IMR-90 (cell line): Measurements from ENCODE around the gene TAX1BP1. TPM values are rescaled to one million over a fixed set of nuclear protein-coding genes. Genes with fewer than 3 reads are reported as not detected.

ENCODE experiments used
- ATAC-seq: fragments of 200-7000 bp; cut with Tn5 transposase; 2 replicates; pipeline ENCODE4 v1.9.1; 2020; ENCODE audit warnings: low read depth, mild to moderate bottlenecking, moderate library complexity
- BruUV-seq: library from RNA; stranded (reverse); fragments of 400-500 nt; replicated peaks from 2 replicates; lab custom pipeline; 2021; lab: Mats Ljungman, UMichigan
- CTCF ChIA-PET: fragments of 300-600 bp; formaldehyde crosslinking; extraction: SDS; loops from one replicate; lab custom pipeline; 2021; ENCODE audit warnings: antibody characterized with exemption; lab: Yijun Ruan, JAX
- POLR2A ChIA-PET: fragments of 300-600 bp; sonication (Branson Sonifier 250); formaldehyde crosslinking; loops from one replicate; lab custom pipeline; 2022; ENCODE audit warnings: antibody characterized with exemption; ENCODE audit not compliant: unreplicated experiment; lab: Charles Lee
- DNase-seq: peaks from one replicate; pipeline ENCODE4 v3.0.0; 2013
- H2AFZ ChIP-seq: replicated peaks from 2 replicates; pipeline ENCODE3; 2013; ENCODE audit warnings: low read length, mild to moderate bottlenecking; ENCODE audit not compliant: poor library complexity
- H2AK5ac ChIP-seq: 2 replicates; pipeline ENCODE4 v1.6.1; 2013; ENCODE audit warnings: low read depth, low read length, inconsistent platforms
- H2AK9ac ChIP-seq: replicated peaks from 2 replicates; pipeline ENCODE3; 2013; ENCODE audit warnings: mild to moderate bottlenecking, low read depth, low read length, moderate library complexity; ENCODE audit not compliant: poor library complexity
- H2BK120ac ChIP-seq: 2 replicates; pipeline ENCODE4 v1.6.1; 2013; ENCODE audit warnings: low read depth, low read length, inconsistent platforms
- H2BK15ac ChIP-seq: 3 replicates; pipeline ENCODE4 v1.6.1; 2013; ENCODE audit warnings: low read depth, low read length, inconsistent platforms
- H2BK20ac ChIP-seq: 2 replicates; pipeline ENCODE4 v1.6.1; 2013; ENCODE audit warnings: low read depth, mild to moderate bottlenecking, inconsistent platforms, low read length, moderate library complexity
- H2BK5ac ChIP-seq: 2 replicates; pipeline ENCODE4 v1.6.1; 2013; ENCODE audit warnings: mild to moderate bottlenecking, low read depth, low read length, inconsistent platforms; ENCODE audit not compliant: poor library complexity, severe bottlenecking
- H3K14ac ChIP-seq: replicated peaks from 2 replicates; pipeline ENCODE4 v1.6.1; 2013; ENCODE audit warnings: low read depth, low read length, inconsistent platforms
- H3K18ac ChIP-seq: 2 replicates; pipeline ENCODE4 v1.6.1; 2013; ENCODE audit warnings: low read depth, low read length, control low read depth
- H3K23ac ChIP-seq: 2 replicates; pipeline ENCODE4 v1.6.1; 2013; ENCODE audit warnings: low read depth, low read length, inconsistent platforms
- H3K27ac ChIP-seq: 2 replicates; pipeline ENCODE4 v1.5.1; 2013; ENCODE audit warnings: mild to moderate bottlenecking, control low read depth, low read length; ENCODE audit not compliant: insufficient read depth
- H3K27me3 ChIP-seq: 2 replicates; pipeline ENCODE4 v1.6.1; 2013; ENCODE audit warnings: low read length; ENCODE audit not compliant: control insufficient read depth, insufficient read depth
- H3K36me3 ChIP-seq: 2 replicates; pipeline ENCODE4 v1.6.1; 2013; ENCODE audit warnings: low read length, mixed read lengths; ENCODE audit not compliant: control insufficient read depth, insufficient read depth
- H3K4ac ChIP-seq: 2 replicates; pipeline ENCODE4 v1.6.1; 2013; ENCODE audit warnings: low read depth, low read length, inconsistent platforms
- H3K4me1 ChIP-seq: 2 replicates; pipeline ENCODE4 v1.6.1; 2013; ENCODE audit warnings: low read length, mixed read lengths; ENCODE audit not compliant: control insufficient read depth, insufficient read depth
- H3K4me2 ChIP-seq: 2 replicates; pipeline ENCODE4 v1.6.1; 2013; ENCODE audit warnings: low read depth, mild to moderate bottlenecking, control low read depth, low read length, moderate library complexity
- H3K4me3 ChIP-seq: 2 replicates; pipeline ENCODE4 v1.5.1; 2013; ENCODE audit warnings: low read depth, mild to moderate bottlenecking, control low read depth, low read length, moderate library complexity; ENCODE audit not compliant: insufficient read depth
- H3K56ac ChIP-seq: 2 replicates; pipeline ENCODE4 v1.6.1; 2013; ENCODE audit warnings: low read length, inconsistent platforms; ENCODE audit not compliant: insufficient read depth; ENCODE audit errors: extremely low read depth
- H3K79me1 ChIP-seq, 2 experiments: 2 replicates each; pipeline ENCODE4 v1.6.1; 2013; ENCODE audit warnings: low read length in 2 of 2, inconsistent platforms in 1 of 2, low read depth in 1 of 2
- H3K9ac ChIP-seq: 2 replicates; pipeline ENCODE4 v1.6.1; 2013; ENCODE audit warnings: low read depth, low read length, control low read depth
- H3K9me1 ChIP-seq: 2 replicates; pipeline ENCODE4 v1.6.1; 2013; ENCODE audit warnings: low read length, inconsistent platforms; ENCODE audit not compliant: insufficient read depth
- H3K9me3 ChIP-seq: 2 replicates; pipeline ENCODE4 v1.6.1; 2013; ENCODE audit warnings: low read length; ENCODE audit not compliant: control insufficient read depth, insufficient read depth
- H4K20me1 ChIP-seq: 2 replicates; pipeline ENCODE4 v1.6.1; 2013; ENCODE audit warnings: low read length, inconsistent platforms; ENCODE audit not compliant: insufficient read depth
- H4K5ac ChIP-seq: 2 replicates; pipeline ENCODE4 v1.6.1; 2013; ENCODE audit warnings: mild to moderate bottlenecking, low read depth, low read length, control low read depth
- H4K8ac ChIP-seq, 2 experiments: 2 replicates each; pipeline ENCODE4 v1.6.1; 2013; ENCODE audit warnings: low read depth in 2 of 2, low read length in 2 of 2, control low read depth in 1 of 2, inconsistent platforms in 1 of 2
- H4K91ac ChIP-seq: 2 replicates; pipeline ENCODE4 v1.6.1; 2013; ENCODE audit warnings: low read depth, low read length, inconsistent platforms; ENCODE audit not compliant: insufficient read depth
- POLR2A ChIP-seq: IDR thresholded peaks from 2 replicates; pipeline ENCODE4 v1.6.1; 2012; ENCODE audit warnings: mild to moderate bottlenecking, low read depth, low read length
- RAD21 ChIP-seq: IDR thresholded peaks from 2 replicates; pipeline ENCODE4 v1.6.1; 2012; ENCODE audit warnings: low read length, improper control_type of control experiment
- RCOR1 ChIP-seq: IDR thresholded peaks from 2 replicates; pipeline ENCODE4 v1.6.1; 2012; ENCODE audit warnings: mild to moderate bottlenecking, low read length, improper control_type of control experiment; ENCODE audit not compliant: insufficient replicate concordance
- USF2 ChIP-seq: fragments of 150-350 bp; IDR thresholded peaks from 2 replicates; pipeline ENCODE4 v1.6.1; 2017; ENCODE audit warnings: mild to moderate bottlenecking, antibody characterized with exemption, low read length, low read depth
- WGBS, 2 experiments: methylation state at CpG; one replicate each; pipeline versions ENCODE4 v1.1.5 to v1.1.7; 2013; ENCODE audit warnings: missing lambda C conversion rate in 2 of 2; ENCODE audit not compliant: insufficient read length in 1 of 2; ENCODE audit errors: extremely low coverage in 2 of 2; 5-methylcytosine and 5-hydroxymethylcytosine counted together
- dilution Hi-C: fragments of 300-500 bp; cut with HindIII; formaldehyde crosslinking; loops from one replicate; pipeline ENCODE4 v1.14.3; 2018; ENCODE audit warnings: low sequenced_read_pairs; ENCODE audit not compliant: unreplicated experiment
- in situ Hi-C: fragments of 300-500 bp; cut with MboI; formaldehyde crosslinking; loops from 3 replicates; pipeline ENCODE4 v1.14.3; 2019; ENCODE audit warnings: low sequenced_read_pairs, inconsistent platforms, mixed read lengths
- intact Hi-C: fragments of 100-400 bp; cut with micrococcal nuclease; formaldehyde crosslinking; loops from 2 replicates; pipeline ENCODE4 v1.10.0; 2022
- polyA plus RNA-seq, 3 experiments: library from polyadenylated mRNA; depleted of rRNA; stranded (reverse); fragments of >200 nt; gene quantifications; 2 replicates each; pipeline ENCODE4 v1.2.3, GENCODE V29; 2012; ENCODE audit warnings: low replicate concordance in 1 of 3
- total RNA-seq: library from RNA; depleted of rRNA; stranded (reverse); fragments of >200 nt; gene quantifications from 2 replicates; pipeline ENCODE4 v1.2.3, GENCODE V29; 2012
- TF ChIP-seq, protein P1 (sequence below): conservative IDR thresholded peaks from 2 replicates; pipeline ENCODE4 v1.5.1; 2012; ENCODE audit warnings: mild to moderate bottlenecking, low read depth, low read length, improper control_type of control experiment

Gene TAX1BP1
- total and polyA plus RNA-seq, 2 of the 4 experiments (the other 2 are of a cell fraction) = 49.0 to 52.7 TPM

DNA sequence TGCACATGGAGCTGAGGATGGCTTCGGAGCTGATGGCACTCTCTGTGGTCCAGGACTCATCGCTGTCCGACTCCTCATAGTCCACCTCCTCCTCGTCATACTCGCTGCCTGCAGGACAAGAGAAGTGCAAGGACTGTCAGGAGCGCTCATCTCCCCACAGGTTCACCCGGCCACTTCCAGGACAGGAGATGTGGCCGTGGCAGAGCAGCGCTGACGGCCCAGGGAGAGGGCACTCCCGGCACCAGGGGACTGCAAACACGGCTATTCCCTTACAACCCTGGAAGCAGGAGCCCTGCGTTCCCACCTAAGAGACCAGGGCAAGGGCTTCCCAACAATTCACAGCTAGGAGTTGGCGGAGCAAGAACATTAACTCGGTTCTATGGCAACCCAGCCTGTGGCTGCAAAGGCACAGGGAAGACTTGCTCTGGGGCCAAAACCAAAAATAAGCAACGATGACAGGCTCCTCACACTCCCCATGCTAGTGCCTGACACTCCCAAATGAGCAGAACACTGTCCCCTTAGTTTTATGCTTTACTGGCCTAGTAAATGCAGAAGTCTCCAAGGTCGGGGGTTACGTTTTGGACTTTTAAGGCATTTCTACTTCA lies 100.9 kb downstream of the TAX1BP1 start:
- no peaks in the 10 kb centered on the region for H3K9me3 ChIP-seq
- no peaks in the 10 kb centered on the region; a peak in 1 of 4 replicates for H3K79me1 ChIP-seq
- no peak overlapping the region for H3K23ac ChIP-seq
- ChIA-PET CTCF (no interaction called here), POLR2A (no interaction called here)
- no peak overlapping the region for H2BK5ac ChIP-seq
- H4K20me1 ChIP-seq = no peaks in the 10 kb centered on the region
- no peak overlapping the region for H4K5ac ChIP-seq
- no peak overlapping the region for H4K91ac ChIP-seq
- no peak overlapping the region for H3K27ac ChIP-seq
- intact Hi-C loops = no loop called here
- no peak for DNase-seq
- ATAC-seq = no peak
- no peak overlapping the region for H3K4me3 ChIP-seq
- no peaks in the 10 kb centered on the region for H3K4me1 ChIP-seq
- H3K9me1 ChIP-seq = peaks cover 9% of the 10 kb centered on the region
- no peak overlapping the region for H3K14ac ChIP-seq
- no peak overlapping the region for H2AFZ ChIP-seq
- H2AK5ac ChIP-seq = no peak overlapping the region
- H3K36me3 ChIP-seq = peaks cover 20% of the 10 kb centered on the region; the same call in 1 of the 2 replicates
- no peak overlapping the region for H3K56ac ChIP-seq
- no peak overlapping the region for H3K4ac ChIP-seq
- in situ Hi-C loops = no loop called here
- no peak overlapping the region for H3K9ac ChIP-seq
- no peak overlapping the region for H2BK120ac ChIP-seq
- H2AK9ac ChIP-seq = no peak overlapping the region
- dilution Hi-C loops = no loop called here
- H3K4me2 ChIP-seq = no peak overlapping the region
- H2BK20ac ChIP-seq = no peak overlapping the region
- H3K27me3 ChIP-seq = no peaks in the 10 kb centered on the region
- 92% methylated on average over 8 of the region's 18 CpGs; no CpG with 5 or more reads in 1 of the 2 experiments for WGBS, 2 experiments
- TF ChIP-seq, protein P1, sequence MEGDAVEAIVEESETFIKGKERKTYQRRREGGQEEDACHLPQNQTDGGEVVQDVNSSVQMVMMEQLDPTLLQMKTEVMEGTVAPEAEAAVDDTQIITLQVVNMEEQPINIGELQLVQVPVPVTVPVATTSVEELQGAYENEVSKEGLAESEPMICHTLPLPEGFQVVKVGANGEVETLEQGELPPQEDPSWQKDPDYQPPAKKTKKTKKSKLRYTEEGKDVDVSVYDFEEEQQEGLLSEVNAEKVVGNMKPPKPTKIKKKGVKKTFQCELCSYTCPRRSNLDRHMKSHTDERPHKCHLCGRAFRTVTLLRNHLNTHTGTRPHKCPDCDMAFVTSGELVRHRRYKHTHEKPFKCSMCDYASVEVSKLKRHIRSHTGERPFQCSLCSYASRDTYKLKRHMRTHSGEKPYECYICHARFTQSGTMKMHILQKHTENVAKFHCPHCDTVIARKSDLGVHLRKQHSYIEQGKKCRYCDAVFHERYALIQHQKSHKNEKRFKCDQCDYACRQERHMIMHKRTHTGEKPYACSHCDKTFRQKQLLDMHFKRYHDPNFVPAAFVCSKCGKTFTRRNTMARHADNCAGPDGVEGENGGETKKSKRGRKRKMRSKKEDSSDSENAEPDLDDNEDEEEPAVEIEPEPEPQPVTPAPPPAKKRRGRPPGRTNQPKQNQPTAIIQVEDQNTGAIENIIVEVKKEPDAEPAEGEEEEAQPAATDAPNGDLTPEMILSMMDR = no peak
- TF ChIP-seq RCOR1 = no peak
- no peak for TF ChIP-seq RAD21
- no peak for TF ChIP-seq USF2
- TF ChIP-seq POLR2A = no peak
- no peak overlapping the region for H2BK15ac ChIP-seq
- H3K18ac ChIP-seq = no peak overlapping the region
- H4K8ac ChIP-seq = no peak overlapping the region
- no TSS peak for BruUV-seq
